ENCODE data around the gene PNPLA6. TPM values are rescaled to one million over a fixed set of nuclear protein-coding genes. Genes with fewer than 3 reads are reported as not detected.
A peak's percentile ranks its signal among the peaks of the same experiment; 100 is the strongest.

Gene PNPLA6
- total RNA-seq, 1 donor = 106 TPM

DNA sequence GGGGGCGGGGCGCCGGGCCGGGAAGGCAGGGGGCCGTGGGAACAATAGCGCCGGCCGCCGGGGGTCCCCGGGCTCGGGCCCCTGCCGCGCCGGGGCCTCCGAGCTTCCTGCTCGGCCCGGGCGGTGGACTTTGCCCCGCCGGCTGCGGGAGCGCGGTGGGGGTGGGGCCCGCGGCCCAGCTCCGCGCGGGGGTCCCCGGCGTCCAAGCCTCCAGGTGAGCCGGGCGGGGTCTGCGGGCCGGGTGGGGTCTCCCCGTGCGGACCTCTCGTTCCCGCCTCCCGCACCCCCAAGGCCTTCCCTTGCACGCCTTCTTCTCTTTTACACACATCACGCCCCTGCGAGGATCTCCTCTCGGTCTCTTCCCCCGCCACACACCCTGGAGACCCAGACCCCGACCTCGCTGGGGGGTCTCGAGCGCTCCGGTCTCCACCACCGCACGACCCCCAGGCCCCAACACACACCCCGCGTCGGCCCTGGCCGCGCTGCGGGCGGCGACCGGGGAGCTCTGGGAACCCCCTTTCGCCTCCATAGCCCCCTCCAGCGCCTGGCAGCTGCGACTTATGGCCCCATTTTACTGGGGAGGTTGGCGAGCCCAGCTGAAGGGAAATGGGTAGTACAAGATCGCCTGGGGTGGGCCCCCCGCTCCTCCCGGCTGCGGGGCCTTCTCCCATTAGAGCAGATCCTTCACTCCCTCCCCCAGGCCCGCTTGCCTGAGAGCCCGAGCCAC is 60.9 kb downstream of the PNPLA6 start:
- DNase-seq (ENCODE audit: low read depth) = no peak
- no peak overlapping the region for H3K4me3 ChIP-seq (ENCODE audit: low read depth, low read length)
- TF ChIP-seq, protein P1, sequence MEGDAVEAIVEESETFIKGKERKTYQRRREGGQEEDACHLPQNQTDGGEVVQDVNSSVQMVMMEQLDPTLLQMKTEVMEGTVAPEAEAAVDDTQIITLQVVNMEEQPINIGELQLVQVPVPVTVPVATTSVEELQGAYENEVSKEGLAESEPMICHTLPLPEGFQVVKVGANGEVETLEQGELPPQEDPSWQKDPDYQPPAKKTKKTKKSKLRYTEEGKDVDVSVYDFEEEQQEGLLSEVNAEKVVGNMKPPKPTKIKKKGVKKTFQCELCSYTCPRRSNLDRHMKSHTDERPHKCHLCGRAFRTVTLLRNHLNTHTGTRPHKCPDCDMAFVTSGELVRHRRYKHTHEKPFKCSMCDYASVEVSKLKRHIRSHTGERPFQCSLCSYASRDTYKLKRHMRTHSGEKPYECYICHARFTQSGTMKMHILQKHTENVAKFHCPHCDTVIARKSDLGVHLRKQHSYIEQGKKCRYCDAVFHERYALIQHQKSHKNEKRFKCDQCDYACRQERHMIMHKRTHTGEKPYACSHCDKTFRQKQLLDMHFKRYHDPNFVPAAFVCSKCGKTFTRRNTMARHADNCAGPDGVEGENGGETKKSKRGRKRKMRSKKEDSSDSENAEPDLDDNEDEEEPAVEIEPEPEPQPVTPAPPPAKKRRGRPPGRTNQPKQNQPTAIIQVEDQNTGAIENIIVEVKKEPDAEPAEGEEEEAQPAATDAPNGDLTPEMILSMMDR (IDR thresholded peaks at IDR 0.05; ENCODE audit: insufficient read depth, low read depth, low read length) = no peak

DNA sequence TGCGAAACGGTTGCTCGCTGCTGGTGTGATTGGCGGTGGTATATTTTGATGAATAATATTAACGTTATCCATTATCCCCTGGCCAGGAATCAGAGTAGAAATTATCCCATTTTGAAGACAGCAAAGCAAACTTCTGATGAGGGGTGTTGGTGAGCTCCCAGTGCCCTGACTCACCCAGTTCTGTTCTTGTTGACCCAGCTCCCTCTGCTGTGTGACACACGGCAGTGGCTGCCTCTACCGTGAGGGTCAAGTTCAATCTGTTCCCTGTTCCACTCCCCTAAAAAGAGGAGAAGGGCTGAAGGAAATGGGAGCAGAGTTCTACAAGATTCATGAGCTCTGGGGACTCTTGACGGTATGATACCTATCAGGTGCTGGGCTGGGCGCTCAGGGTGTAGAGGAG is 62.2 kb downstream of the PNPLA6 start:
- DNase-seq (ENCODE audit: low read depth) = no peak
- TF ChIP-seq, protein P1 (IDR thresholded peaks at IDR 0.05; ENCODE audit: insufficient read depth, low read depth, low read length) = no peak
- H3K4me3 ChIP-seq (ENCODE audit: low read depth, low read length) = no peak overlapping the region

DNA sequence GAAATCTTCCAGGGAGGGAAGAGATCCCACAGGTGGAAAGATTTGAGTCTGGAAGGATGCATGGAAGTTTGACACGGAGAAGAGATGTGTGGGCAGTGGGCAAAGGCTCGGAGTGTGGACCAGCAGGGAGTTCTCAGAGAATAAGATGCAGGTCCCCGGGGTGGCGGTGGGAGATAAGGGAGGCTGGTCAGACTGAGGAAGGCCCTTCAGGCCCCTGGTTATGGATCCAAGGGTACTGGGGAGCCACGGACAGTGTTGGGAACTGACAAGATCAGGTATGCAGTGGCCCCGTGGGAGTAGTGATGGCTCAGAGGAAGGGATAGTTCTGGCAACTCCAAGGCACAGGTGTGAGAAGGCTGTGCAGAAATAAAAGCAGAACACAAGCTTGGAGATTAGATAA is 62.7 kb downstream of the PNPLA6 start:
- no peak for DNase-seq (ENCODE audit: low read depth)
- TF ChIP-seq, protein P1 (IDR thresholded peaks at IDR 0.05; ENCODE audit: insufficient read depth, low read depth, low read length) = no peak
- no peak overlapping the region for H3K4me3 ChIP-seq (ENCODE audit: low read depth, low read length)

DNA sequence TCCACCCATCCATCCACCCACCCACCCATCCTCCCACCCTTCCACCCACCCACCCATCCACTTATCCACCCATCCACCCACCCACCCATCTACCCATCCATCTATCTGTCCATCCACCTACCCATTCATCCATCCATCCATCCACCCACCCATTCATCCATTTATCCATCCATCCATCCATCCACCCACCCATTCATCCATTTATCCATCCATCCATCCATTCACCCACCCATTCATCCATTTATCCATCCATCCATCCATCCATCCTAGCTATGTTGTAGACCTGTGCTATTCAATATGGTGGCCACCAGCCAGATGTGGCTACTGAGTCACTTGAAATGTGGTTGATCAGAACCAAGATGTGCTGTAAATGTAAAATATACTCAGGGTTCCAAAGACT is 65.2 kb downstream of the PNPLA6 start:
- DNase-seq (ENCODE audit: low read depth) = no peak
- no peak overlapping the region for H3K4me3 ChIP-seq (ENCODE audit: low read depth, low read length)

DNA sequence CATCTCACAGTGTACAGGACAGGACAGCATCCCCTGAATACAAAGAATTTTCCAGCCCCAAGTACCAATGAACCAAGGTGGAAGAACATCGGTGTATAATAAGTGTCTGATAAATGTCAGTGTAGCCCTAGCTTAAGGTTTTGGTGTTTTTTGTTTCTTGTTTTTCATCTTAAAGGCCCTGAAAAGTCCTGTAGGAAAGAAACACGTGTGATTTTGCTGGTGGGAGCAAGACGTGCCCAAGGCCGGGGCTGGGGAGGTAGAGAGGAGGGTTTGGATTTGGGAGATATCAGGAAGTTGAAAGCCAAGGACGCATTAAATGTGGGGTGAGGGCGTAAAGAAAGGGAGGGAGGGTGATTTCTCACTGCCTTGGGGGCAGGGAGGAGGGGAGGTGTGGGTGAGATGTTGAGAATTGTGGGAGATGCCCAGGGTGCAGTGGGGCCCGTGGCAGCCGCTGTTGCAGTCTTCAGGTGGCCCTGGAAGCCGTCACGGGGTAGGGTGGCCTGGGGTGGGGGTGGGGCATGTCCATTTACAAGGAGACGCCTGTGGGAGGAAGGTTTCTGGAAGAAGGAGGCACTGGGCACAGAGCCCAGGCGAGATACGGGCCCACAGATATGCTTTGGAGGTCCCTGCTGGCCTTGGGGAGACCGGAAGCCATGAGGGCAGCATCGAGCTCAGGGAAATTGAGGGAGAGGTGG is 66.9 kb downstream of the PNPLA6 start:
- no peak overlapping the region for H3K4me3 ChIP-seq (ENCODE audit: low read depth, low read length)
- peak; percentile 8 for DNase-seq (ENCODE audit: low read depth)
- TF ChIP-seq, protein P1 (IDR thresholded peaks at IDR 0.05; ENCODE audit: insufficient read depth, low read depth, low read length) = no peak

More for the DNA sequence above, 65.2 kb downstream of the PNPLA6 start:
- TF ChIP-seq, protein P1 (IDR thresholded peaks at IDR 0.05; ENCODE audit: insufficient read depth, low read depth, low read length) = no peak

DNA sequence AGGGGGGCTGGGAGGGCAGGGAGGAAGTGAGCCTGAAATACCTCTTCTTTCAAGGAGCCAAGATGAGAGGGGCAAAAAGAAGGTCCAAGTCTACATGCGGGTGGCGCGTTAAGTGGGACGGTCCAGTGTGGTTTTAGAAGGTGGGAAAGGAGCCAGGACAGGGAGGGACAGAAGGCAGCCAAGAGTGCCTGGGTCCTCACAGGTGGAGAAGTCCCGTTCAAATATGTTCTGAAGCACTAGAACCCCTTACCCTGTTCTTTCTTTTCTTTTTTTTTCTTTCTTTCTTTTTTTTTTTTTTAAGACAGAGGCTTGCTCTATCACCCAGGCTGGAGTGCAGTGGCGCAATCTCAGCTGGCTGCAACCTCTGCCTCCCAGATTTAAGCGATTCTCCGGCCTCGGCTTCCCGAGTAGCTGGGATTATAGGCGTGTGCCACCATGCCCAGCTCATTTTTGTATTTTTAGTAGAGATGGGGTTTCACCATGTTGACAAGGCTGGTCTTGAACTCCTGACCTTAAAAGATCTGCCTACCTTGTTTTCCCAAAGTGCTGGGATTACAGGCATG is 67.5 kb downstream of the PNPLA6 start:
- TF ChIP-seq, protein P1 (IDR thresholded peaks at IDR 0.05; ENCODE audit: insufficient read depth, low read depth, low read length) = no peak
- H3K4me3 ChIP-seq (ENCODE audit: low read depth, low read length) = no peak overlapping the region
- peak; percentile 15 for DNase-seq (ENCODE audit: low read depth)

Data from fibroblast of villous mesenchyme (primary cell).